Panc1 (cell line): ENCODE measurements around the gene TNRC6C.

ENCODE experiments used
- CTCF ChIP-seq: fragments of 450-650 bp; IDR thresholded peaks from 2 replicates; pipeline ENCODE4 v1.5.1; 2017; ENCODE audit warnings: mild to moderate bottlenecking
- POLR2AphosphoS5 ChIP-seq: IDR thresholded peaks from 2 replicates; pipeline ENCODE4 v1.6.1; 2012; ENCODE audit warnings: mild to moderate bottlenecking, low read depth, low read length, moderate library complexity
- REST ChIP-seq, 2 experiments: IDR thresholded peaks; 2 replicates each; pipeline ENCODE4 v1.6.1; 2011 to 2012; ENCODE audit warnings: low read depth in 2 of 2, control low read depth in 1 of 2, low read length in 1 of 2, mild to moderate bottlenecking in 1 of 2, moderate library complexity in 1 of 2; ENCODE audit not compliant: insufficient read depth in 1 of 2
- SIN3A ChIP-seq: IDR thresholded peaks from 2 replicates; pipeline ENCODE4 v1.6.1; 2012; ENCODE audit warnings: low read depth, mild to moderate bottlenecking, low read length, moderate library complexity, borderline replicate concordance; ENCODE audit not compliant: insufficient read depth
- TCF7L2 ChIP-seq: IDR thresholded peaks from 2 replicates; pipeline ENCODE4 v1.6.1; 2011; ENCODE audit warnings: mild to moderate bottlenecking, low read depth, low read length, inconsistent platforms

GRCh38 chr17:78129351-78130089, 171.0 kb downstream of the TNRC6C start:
- TF ChIP-seq CTCF (no peak), REST (IDR thresholded peaks at IDR 0.05; ENCODE audit: insufficient read depth in 1 of 2, low read depth in 2 of 2, low read length in 1 of 2) (no peak), TCF7L2 (no peak), POLR2AphosphoS5 (no peak), SIN3A (no peak)
